Measurements from ENCODE around the gene CYB561D2. TPM values are rescaled to one million over a fixed set of nuclear protein-coding genes. Genes with fewer than 3 reads are reported as not detected.

The CYB561D2 gene
- total RNA-seq, 1 donor from 2014 or later, result 10.6 TPM

DNA sequence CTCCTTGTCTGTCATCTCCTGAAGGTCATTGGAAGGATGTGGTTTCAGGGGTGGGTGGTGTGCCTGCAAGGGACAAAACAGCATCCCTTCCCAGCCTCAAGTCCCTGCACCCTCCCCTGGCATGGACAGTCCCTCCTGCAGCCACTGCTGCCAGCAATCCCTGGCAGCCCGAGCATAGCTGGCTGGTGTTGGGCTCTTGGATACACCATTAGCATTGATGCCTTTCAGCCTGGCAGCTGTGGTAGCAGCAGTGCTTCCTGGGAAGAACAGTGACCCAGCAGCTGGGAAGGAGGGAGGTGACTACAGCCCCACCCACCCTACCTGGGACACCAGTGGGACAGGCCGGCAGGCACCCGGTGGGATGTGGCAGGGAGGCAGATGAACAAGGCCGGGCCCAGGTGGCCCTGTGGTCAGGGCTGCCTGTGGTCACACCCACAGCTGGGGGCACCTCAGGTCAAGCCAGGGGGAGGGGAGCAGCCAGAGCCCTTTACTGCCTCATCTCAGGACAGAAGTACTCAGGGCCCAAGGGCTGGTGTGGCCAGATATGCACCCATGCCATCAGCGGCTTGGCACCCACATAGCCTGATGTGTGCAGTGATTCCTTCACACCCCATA lies 41.5 kb downstream of the CYB561D2 start:
- peak; percentile 83 for DNase-seq

DNA sequence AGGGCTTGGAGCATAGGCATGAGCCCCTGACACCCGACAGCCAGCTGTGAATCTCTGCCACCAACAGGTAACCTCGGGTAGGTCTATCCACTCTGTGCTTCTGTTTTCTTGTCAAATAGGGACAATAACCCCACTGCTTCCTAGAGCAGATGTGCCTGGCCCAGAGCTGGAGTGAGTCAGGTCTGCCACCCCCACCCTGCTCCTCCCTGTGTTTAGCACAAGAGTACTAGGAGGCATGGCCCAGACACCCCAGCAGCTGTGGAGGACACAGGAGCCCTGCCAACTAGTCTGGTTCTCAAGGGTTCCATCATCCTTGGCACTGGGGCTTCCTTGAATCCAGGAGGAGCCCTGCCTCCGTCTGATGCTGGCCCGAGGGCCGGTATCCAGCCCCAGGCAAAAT lies 42.4 kb downstream of the CYB561D2 start:
- no peak for DNase-seq

DNA sequence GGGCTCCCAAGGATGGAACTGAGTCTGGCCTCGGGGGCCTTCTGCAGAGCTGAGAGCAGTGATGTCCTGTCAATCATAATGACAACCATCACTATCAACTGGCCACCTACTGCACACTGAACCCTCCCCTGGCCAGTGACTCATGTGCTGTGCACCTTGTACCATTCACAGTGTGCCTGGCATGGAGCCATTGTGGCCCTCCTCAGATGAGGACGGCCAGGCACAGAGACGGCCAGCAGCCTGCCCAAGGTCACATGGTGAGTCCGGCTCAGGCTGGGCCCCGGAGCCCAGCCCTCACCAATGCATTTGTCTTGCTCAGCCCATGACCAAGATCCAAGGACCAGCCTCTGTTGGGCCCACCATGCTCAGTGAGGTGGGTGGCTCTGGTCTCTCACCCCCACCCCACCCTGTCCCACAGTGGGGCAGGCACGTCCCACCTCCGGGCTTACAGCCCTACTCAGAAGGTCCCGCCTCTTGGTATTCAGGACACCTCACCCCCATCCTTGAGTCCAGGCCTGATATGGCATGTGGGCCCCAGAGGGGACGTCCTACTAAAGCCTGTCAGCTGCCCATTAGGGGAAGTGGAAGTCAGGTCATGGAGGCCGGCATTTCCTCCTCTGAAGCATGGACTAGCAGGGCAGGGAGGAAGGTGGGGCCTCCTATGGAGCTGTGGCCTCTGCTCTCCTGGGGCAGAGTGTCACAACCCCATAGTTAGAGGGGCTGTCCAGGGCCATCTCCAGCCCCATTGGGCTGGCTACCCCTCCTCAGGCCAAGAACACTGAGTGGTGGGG lies 44.6 kb downstream of the CYB561D2 start:
- DNase-seq, result no peak

DNA sequence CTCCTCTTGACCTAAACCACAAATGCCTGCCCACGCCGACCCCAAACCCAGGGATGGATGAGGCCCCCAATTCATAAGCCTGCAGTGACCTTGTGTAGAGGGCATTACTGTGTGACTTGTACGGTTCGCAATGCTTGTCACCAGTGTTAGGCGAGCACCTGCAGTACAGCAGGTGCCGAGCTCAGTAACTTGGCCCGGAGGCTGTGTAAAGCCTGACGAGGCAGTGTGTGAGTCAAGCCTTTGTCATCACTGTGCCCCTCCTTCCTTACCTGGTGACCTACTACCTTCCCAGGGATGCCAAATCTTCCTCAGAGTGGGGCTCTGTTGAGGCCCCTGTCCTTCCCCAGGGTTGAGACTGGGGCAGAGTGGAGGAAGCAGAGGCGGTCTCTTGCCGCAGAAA lies 45.8 kb downstream of the CYB561D2 start:
- no peak for DNase-seq

DNA sequence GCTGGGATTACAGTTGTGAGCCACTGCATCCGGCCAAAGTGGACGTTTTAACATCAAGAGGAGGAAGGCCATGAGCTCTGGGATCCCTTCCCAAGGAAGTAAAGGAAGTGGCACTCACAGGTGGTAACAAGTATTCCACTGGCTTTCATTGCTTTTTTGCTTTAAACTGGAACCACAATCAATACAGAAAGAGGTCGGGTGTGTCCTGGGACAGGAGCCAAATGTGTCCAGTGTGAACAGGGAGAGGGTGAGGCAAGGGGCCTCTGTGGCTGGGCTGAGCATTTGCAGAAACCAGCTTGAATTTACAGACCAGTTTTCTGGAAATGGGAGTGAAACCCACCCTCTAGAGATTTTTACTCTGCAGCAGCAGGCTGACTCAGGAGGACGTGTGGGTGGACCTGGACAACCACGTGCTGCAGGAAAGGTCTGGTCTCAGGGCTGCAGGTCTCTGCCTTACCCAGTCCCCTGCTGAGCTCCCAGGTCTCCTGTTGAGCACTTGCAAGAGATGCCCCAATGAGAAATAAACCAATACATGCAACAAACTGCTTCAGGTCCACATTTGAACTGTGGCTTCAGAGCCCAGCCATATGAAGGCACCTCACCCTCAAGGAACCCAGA lies 51.4 kb downstream of the CYB561D2 start:
- DNase-seq, result no peak

Other genes starting within 250 kb of the CYB561D2 start
- gene SEMA3F, start 195.5 kb upstream of the CYB561D2 start, total RNA-seq, result 43.3 TPM
- gene GNAT1, start 159.3 kb upstream of the CYB561D2 start, total RNA-seq, result not detected
- 1.2 TPM for gene SLC38A3, start 145.6 kb upstream of the CYB561D2 start, total RNA-seq
- gene GNAI2, start 114.7 kb upstream of the CYB561D2 start, total RNA-seq, result 120 TPM
- gene SEMA3B, start 81.7 kb upstream of the CYB561D2 start, total RNA-seq, result 45.2 TPM
- 17.1 TPM for gene LSMEM2, start 71.8 kb upstream of the CYB561D2 start, total RNA-seq
- 37.8 TPM for gene IFRD2, start 58.4 kb upstream of the CYB561D2 start, total RNA-seq
- 3.1 TPM for gene HYAL3, start 51.5 kb upstream of the CYB561D2 start, total RNA-seq
- gene NAA80, start 51.5 kb upstream of the CYB561D2 start, total RNA-seq, result 5.6 TPM
- gene HYAL1, start 47.3 kb upstream of the CYB561D2 start, total RNA-seq, result 1.2 TPM
- gene HYAL2, start 28.1 kb upstream of the CYB561D2 start, total RNA-seq, result 53.9 TPM
- gene TUSC2, start 22.6 kb upstream of the CYB561D2 start, total RNA-seq, result 40.0 TPM
- 43.2 TPM for gene RASSF1, start 10.0 kb upstream of the CYB561D2 start, total RNA-seq
- not detected for gene ZMYND10, start 5.1 kb upstream of the CYB561D2 start, total RNA-seq
- gene NPRL2, start 87 bp upstream of the CYB561D2 start, total RNA-seq, result 19.4 TPM
- 30.4 TPM for gene TMEM115, start 8.7 kb downstream of the CYB561D2 start, total RNA-seq
- gene CACNA2D2, start 152.8 kb downstream of the CYB561D2 start, total RNA-seq, result 4.3 TPM
- gene C3orf18, start 216.9 kb downstream of the CYB561D2 start, total RNA-seq, result 25.1 TPM
- gene HEMK1, start 218.7 kb downstream of the CYB561D2 start, total RNA-seq, result 12.4 TPM

Measured in tongue (tissue), 2 donors.